ENCODE results near the gene RASEF.

The RASEF gene

DNA sequence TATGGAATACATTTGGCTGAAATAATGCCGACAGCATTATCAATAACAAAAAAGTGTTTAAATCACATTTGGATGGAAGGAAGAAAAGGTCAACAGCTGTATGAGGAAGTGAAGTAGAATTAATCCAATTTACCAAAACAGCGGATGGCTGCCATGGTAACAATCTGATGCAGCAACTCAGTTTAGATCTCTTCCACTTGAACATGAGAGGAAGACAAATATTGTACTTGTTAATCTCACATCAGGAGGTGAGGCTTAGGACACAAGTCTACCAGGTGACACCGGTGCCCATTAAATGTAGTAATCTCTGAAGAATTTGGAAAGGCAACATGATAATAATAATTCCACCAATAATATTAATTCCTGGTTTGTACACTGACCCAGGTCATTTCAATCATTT, 2.4 kb downstream of the RASEF start:
- DNase-seq (ENCODE audit: low read depth) = no peak
- no peak overlapping the region for H3K4me3 ChIP-seq (ENCODE audit: control insufficient read depth, low read depth, low read length)
- TF ChIP-seq, protein P1, sequence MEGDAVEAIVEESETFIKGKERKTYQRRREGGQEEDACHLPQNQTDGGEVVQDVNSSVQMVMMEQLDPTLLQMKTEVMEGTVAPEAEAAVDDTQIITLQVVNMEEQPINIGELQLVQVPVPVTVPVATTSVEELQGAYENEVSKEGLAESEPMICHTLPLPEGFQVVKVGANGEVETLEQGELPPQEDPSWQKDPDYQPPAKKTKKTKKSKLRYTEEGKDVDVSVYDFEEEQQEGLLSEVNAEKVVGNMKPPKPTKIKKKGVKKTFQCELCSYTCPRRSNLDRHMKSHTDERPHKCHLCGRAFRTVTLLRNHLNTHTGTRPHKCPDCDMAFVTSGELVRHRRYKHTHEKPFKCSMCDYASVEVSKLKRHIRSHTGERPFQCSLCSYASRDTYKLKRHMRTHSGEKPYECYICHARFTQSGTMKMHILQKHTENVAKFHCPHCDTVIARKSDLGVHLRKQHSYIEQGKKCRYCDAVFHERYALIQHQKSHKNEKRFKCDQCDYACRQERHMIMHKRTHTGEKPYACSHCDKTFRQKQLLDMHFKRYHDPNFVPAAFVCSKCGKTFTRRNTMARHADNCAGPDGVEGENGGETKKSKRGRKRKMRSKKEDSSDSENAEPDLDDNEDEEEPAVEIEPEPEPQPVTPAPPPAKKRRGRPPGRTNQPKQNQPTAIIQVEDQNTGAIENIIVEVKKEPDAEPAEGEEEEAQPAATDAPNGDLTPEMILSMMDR (conservative IDR thresholded peaks at IDR 0.05; ENCODE audit: control insufficient read depth, insufficient read depth, low read depth, low read length) = no peak

DNA sequence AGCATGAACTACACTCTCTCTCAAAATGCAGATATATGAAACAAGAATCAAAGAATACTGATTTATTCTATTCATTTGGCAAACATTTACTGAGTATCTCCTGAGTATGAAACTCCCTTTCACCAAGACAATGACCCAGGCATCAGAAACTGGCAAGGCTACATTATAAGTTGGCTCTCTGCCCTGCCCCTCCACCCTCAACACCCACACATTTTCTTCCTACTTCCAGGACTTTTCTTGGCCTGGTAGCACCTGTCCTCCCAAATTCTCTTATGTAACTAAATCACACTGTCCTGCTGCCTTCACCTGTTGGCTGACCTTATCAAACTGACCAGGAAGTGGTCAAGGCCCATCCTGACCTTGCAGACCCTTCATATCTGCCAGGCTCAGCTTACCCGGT, 3.5 kb downstream of the RASEF start:
- no peak for DNase-seq (ENCODE audit: low read depth)
- TF ChIP-seq, protein P1 (conservative IDR thresholded peaks at IDR 0.05; ENCODE audit: control insufficient read depth, insufficient read depth, low read depth, low read length) = no peak

DNA sequence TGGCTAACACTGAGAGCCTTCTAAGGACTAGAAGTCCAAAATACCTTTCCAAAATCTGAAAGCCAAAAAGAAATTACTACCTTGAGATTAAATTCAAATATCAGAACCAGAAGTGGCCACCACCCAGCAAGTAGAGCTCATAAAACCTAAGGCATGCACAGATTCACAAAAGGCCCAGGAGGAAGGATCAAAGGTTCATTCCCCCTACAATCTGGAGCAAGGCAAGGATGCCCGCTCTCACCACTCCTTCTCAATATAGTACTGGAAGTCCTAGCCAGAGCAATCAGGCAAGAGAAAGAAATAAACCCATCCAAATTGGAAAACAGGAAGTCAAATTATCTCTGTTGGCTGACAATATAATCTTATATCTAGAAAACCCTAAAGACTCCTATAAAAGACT, 6.0 kb downstream of the RASEF start:
- no peak overlapping the region for H3K4me3 ChIP-seq (ENCODE audit: control insufficient read depth, low read depth, low read length)
- TF ChIP-seq, protein P1 (conservative IDR thresholded peaks at IDR 0.05; ENCODE audit: control insufficient read depth, insufficient read depth, low read depth, low read length) = no peak
- no peak for DNase-seq (ENCODE audit: low read depth)

More for the DNA sequence above, 3.5 kb downstream of the RASEF start:
- no peak overlapping the region for H3K4me3 ChIP-seq (ENCODE audit: control insufficient read depth, low read depth, low read length)

DNA sequence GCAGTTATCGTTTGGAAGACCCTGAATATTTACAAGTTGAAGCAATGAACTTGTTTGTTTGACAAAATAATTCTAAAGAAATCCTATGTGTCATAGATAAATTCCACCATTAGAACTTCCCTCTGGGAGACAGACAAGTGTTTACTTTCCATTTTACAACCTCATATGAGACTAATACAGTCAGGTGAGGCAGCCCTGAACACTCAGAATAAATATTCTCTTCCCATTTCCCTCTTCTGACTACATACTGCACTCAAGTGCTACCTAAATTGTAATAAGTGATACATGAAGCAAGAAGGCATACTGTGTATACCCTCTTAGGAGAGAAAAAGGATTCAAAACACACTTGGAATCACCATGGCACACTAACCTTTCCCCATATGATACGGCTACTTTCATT, 6.8 kb downstream of the RASEF start:
- no peak for DNase-seq (ENCODE audit: low read depth)
- no peak overlapping the region for H3K4me3 ChIP-seq (ENCODE audit: control insufficient read depth, low read depth, low read length)
- TF ChIP-seq, protein P1 (conservative IDR thresholded peaks at IDR 0.05; ENCODE audit: control insufficient read depth, insufficient read depth, low read depth, low read length) = no peak

DNA sequence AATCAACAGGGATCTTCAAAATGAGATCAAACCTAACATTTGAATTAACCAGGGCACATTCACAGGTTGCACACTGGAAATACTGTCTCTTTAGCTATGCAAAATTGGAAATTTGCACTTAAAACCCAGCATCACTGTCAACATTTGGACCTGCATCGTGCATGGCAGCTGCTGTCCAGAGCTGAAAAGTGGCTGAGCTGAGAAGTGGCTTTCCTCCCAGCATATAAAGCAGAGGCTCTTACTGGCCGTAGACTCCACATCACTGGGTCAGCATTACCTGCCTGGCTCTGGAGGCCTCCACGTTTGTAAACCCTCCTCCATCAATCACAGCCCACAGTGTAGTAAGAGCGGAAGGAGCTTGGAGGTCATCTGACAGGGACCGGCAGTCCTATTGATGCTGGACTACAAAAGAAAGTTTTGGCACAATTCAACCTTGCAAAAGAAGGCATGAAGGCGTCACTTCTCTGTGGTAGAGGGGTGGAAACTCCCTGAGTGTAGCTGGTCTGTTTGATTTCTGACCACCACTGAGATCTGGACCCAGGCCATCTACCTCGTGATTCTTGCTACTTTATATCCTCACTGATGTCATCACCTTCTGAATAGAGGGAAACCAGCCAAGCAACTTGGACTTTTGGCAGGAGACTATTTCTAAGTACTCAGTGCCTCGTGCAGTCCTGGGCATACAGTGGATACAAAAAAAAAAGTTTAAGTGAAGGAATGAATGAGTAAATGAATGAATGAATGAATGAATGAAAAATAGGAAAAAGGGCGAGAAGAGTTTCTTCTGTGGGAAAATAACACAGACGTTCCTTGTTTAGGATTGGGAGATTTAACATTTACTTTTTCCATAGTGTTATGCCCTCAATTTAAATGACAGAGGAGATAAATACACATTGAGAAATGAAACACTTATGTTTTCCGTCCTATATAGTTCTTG, 14.8 kb downstream of the RASEF start:
- no peak overlapping the region for H3K4me3 ChIP-seq (ENCODE audit: control insufficient read depth, low read depth, low read length)
- TF ChIP-seq, protein P1 (conservative IDR thresholded peaks at IDR 0.05; ENCODE audit: control insufficient read depth, insufficient read depth, low read depth, low read length) = no peak
- DNase-seq (ENCODE audit: low read depth) = peak; percentile 73

DNA sequence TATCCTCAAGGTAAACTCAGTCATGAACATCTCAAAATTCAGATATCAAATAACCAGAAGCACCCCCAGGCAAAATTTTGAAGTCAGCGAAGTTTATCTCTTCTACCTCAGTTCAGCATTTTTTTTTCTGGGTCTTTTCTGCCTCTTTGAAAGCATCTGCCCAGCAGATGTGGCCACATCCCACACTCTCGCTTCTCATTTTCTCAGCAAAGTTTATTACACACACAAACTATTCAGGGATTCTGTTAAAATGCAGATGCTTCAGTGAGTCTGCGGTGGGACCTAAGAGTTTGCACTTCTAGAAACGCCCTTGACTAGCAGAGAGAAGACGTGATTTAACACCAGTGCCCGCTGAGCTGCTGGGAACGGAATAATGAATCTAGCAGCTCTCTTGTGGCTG, 19.3 kb downstream of the RASEF start:
- TF ChIP-seq, protein P1 (conservative IDR thresholded peaks at IDR 0.05; ENCODE audit: control insufficient read depth, insufficient read depth, low read depth, low read length) = no peak

More for the DNA sequence above, 19.3 kb downstream of the RASEF start:
- H3K4me3 ChIP-seq (ENCODE audit: control insufficient read depth, low read depth, low read length) = no peak overlapping the region
- DNase-seq (ENCODE audit: low read depth) = peak; percentile 60

Measured in fibroblast of mammary gland (primary cell).